ENCODE data around the gene TBCE.
"Not testable (repeated sequence)": the region's sequence is repeated elsewhere in the genome, so short reads cannot be mapped to it uniquely, and the experiment has no call there.

TBCE gene

GRCh38 chr1:235357485-235358373, 9.5 kb upstream of the TBCE start:
- peak; percentile 30 for DNase-seq

- no peak for DNase-seq
These were observed 8.3 kb upstream of the TBCE start for GRCh38 chr1:235358899-235359298.

GRCh38 chr1:235364189-235364588, 3.0 kb upstream of the TBCE start:
- DNase-seq: not testable (repeated sequence)

GRCh38 chr1:235366286-235366685, 941 bp upstream of the TBCE start:
- DNase-seq: no peak

GRCh38 chr1:235368428-235368827, 1.2 kb downstream of the TBCE start:
- no peak for DNase-seq

GRCh38 chr1:235369802-235370201, 2.6 kb downstream of the TBCE start:
- DNase-seq: no peak

- DNase-seq: no peak
These were observed 8.8 kb downstream of the TBCE start for GRCh38 chr1:235375919-235376605.

GRCh38 chr1:235378134-235378735, 11.0 kb downstream of the TBCE start:
- DNase-seq: not testable (repeated sequence)

GRCh38 chr1:235381955-235382739, 14.9 kb downstream of the TBCE start:
- not testable (repeated sequence) for DNase-seq

GRCh38 chr1:235385633-235386032, 18.4 kb downstream of the TBCE start:
- DNase-seq: not testable (repeated sequence)

GRCh38 chr1:235391874-235392273, 24.6 kb downstream of the TBCE start:
- no peak for DNase-seq

- DNase-seq: no peak
These were observed 30.5 kb downstream of the TBCE start for GRCh38 chr1:235397733-235398132.

- no peak for DNase-seq
These were observed 32.4 kb downstream of the TBCE start for GRCh38 chr1:235399661-235400060.

- no peak for DNase-seq
These were observed 34.0 kb downstream of the TBCE start for GRCh38 chr1:235401251-235401650.

- no peak for DNase-seq
These were observed 35.4 kb downstream of the TBCE start for GRCh38 chr1:235402457-235403200.

- DNase-seq: no peak
These were observed 36.4 kb downstream of the TBCE start for GRCh38 chr1:235403593-235403992.

GRCh38 chr1:235404190-235404589, 37.0 kb downstream of the TBCE start:
- no peak for DNase-seq

GRCh38 chr1:235407419-235407818, 40.2 kb downstream of the TBCE start:
- no peak for DNase-seq

GRCh38 chr1:235408503-235408960, 41.3 kb downstream of the TBCE start:
- no peak for DNase-seq

GRCh38 chr1:235409042-235409820, 42.0 kb downstream of the TBCE start:
- DNase-seq: no peak

- DNase-seq: no peak
These were observed 43.2 kb downstream of the TBCE start for GRCh38 chr1:235410467-235410866.

Data from NCI-H2171 (cell line).